Measurements from ENCODE around the gene COX7B. TPM values are rescaled to one million over a fixed set of nuclear protein-coding genes. Genes with fewer than 3 reads are reported as not detected.
"Not testable (repeated sequence)": the region's sequence is repeated elsewhere in the genome, so short reads cannot be mapped to it uniquely, and the experiment has no call there.

The COX7B gene
- polyA plus RNA-seq, 1 experiment = 835 TPM

- no peak for TF ChIP-seq CTCF (IDR thresholded peaks at IDR 0.05; ENCODE audit: low read depth, low read length)
- no peak overlapping the region for H3K4me3 ChIP-seq (ENCODE audit: low read depth, low read length)
- H3K27ac ChIP-seq (ENCODE audit: low read depth, low read length) = no peak overlapping the region
- no peak for DNase-seq (ENCODE audit: low read depth, low spot score)
- ChIA-PET POLR2A (no interaction called here), CTCF (no interaction called here)
- no peaks in the 10 kb centered on the region for H3K9me3 ChIP-seq (ENCODE audit: control insufficient read depth, insufficient read depth, low read length)
- H3K27me3 ChIP-seq (ENCODE audit: control insufficient read depth, insufficient read depth, low read length) = no peaks in the 10 kb centered on the region
These were observed 18.1 kb downstream of the COX7B start for GRCh38 chrX:77917294-77917933.

- ChIA-PET POLR2A (no interaction called here), CTCF (no interaction called here)
- H3K9me3 ChIP-seq (ENCODE audit: control insufficient read depth, insufficient read depth, low read length) = no peaks in the 10 kb centered on the region
- DNase-seq (ENCODE audit: low read depth, low spot score) = no peak
- no peak for TF ChIP-seq CTCF (IDR thresholded peaks at IDR 0.05; ENCODE audit: low read depth, low read length)
- H3K27me3 ChIP-seq (ENCODE audit: control insufficient read depth, insufficient read depth, low read length) = no peaks in the 10 kb centered on the region
- no peak overlapping the region for H3K27ac ChIP-seq (ENCODE audit: low read depth, low read length)
- H3K4me3 ChIP-seq (ENCODE audit: low read depth, low read length) = no peak overlapping the region
These were observed 19.3 kb downstream of the COX7B start for GRCh38 chrX:77918568-77918967.

GRCh38 chrX:77919370-77919769 is 20.1 kb downstream of the COX7B start:
- H3K27ac ChIP-seq (ENCODE audit: low read depth, low read length); H3K9me3 ChIP-seq (ENCODE audit: control insufficient read depth, insufficient read depth, low read length); CTCF ChIA-PET; DNase-seq (ENCODE audit: low read depth, low spot score); POLR2A ChIA-PET; H3K4me3 ChIP-seq (ENCODE audit: low read depth, low read length); H3K27me3 ChIP-seq (ENCODE audit: control insufficient read depth, insufficient read depth, low read length): not testable (repeated sequence)

GRCh38 chrX:77922787-77923186 is 23.5 kb downstream of the COX7B start:
- Histone ChIP-seq H3K27ac (ENCODE audit: low read depth, low read length) (no peak overlapping the region), H3K27me3 (ENCODE audit: control insufficient read depth, insufficient read depth, low read length) (no peaks in the 10 kb centered on the region), H3K4me3 (ENCODE audit: low read depth, low read length) (no peak overlapping the region), H3K9me3 (ENCODE audit: control insufficient read depth, insufficient read depth, low read length) (no peaks in the 10 kb centered on the region)
- no peak for TF ChIP-seq CTCF (IDR thresholded peaks at IDR 0.05; ENCODE audit: low read depth, low read length)
- ChIA-PET CTCF (no interaction called here), POLR2A (no interaction called here)
- no peak for DNase-seq (ENCODE audit: low read depth, low spot score)

GRCh38 chrX:77924320-77924859 is 25.1 kb downstream of the COX7B start:
- Histone ChIP-seq H3K27ac (ENCODE audit: low read depth, low read length) (no peak overlapping the region), H3K9me3 (ENCODE audit: control insufficient read depth, insufficient read depth, low read length) (no peaks in the 10 kb centered on the region), H3K4me3 (ENCODE audit: low read depth, low read length) (no peak overlapping the region), H3K27me3 (ENCODE audit: control insufficient read depth, insufficient read depth, low read length) (no peaks in the 10 kb centered on the region)
- CTCF ChIA-PET = no interaction called here
- POLR2A ChIA-PET = no interaction called here
- TF ChIP-seq CTCF (IDR thresholded peaks at IDR 0.05; ENCODE audit: low read depth, low read length) = no peak
- DNase-seq (ENCODE audit: low read depth, low spot score) = no peak

Data from AG04450 (cell line).